ENCODE data around the gene USH1G.
A peak's percentile ranks its signal among the peaks of the same experiment; 100 is the strongest.
"Not testable (repeated sequence)": the region's sequence is repeated elsewhere in the genome, so short reads cannot be mapped to it uniquely, and the experiment has no call there.

Gene USH1G

GRCh38 chr17:74922694-74923537 is at the start of gene USH1G:
Gene USH1G, minus strand, starts transcription at chr17:74923255. Its CDS starts 182 bp downstream, at chr17:74923073.
- H3K4me3 ChIP-seq (ENCODE audit: low read depth, low read length), result peak within 1 kb of the TSS; percentile 60
- no peak for TF ChIP-seq CTCF (IDR thresholded peaks at IDR 0.05; ENCODE audit: low read depth, low read length)
- H3K27ac ChIP-seq, result no peak within 1 kb of the TSS
- DNase-seq, result peak; percentile 50
- peaks cover 23% of the 10 kb centered on the region for H3K27me3 ChIP-seq (ENCODE audit: insufficient read depth, low read depth, severe bottlenecking)
- no peaks in the 10 kb centered on the region for H3K36me3 ChIP-seq
- no peaks in the 10 kb centered on the region for H3K9me3 ChIP-seq (ENCODE audit: severe bottlenecking)

GRCh38 chr17:74972107-74972972 is 49.3 kb upstream of the USH1G start, which contains the start of gene HID1:
Gene HID1, minus strand, starts transcription at chr17:74972759. Its CDS starts 103 bp downstream, at chr17:74972656.
- Histone ChIP-seq H3K27me3 (ENCODE audit: insufficient read depth, low read depth, severe bottlenecking) (peaks cover 20% of the 10 kb centered on the region), H3K9me3 (ENCODE audit: severe bottlenecking) (no peaks in the 10 kb centered on the region), H3K27ac (no peak within 1 kb of the TSS), H3K4me3 (ENCODE audit: low read depth, low read length) (peak within 1 kb of the TSS; percentile 67), H3K36me3 (no peaks in the 10 kb centered on the region)
- TF ChIP-seq CTCF (IDR thresholded peaks at IDR 0.05; ENCODE audit: low read depth, low read length), result no peak
- DNase-seq, result peak; percentile 84

GRCh38 chr17:74971842-74972106 is 48.7 kb upstream of the USH1G start:
- Histone ChIP-seq H3K27me3 (ENCODE audit: insufficient read depth, low read depth, severe bottlenecking) (peaks cover 20% of the 10 kb centered on the region), H3K36me3 (no peaks in the 10 kb centered on the region), H3K9me3 (ENCODE audit: severe bottlenecking) (no peaks in the 10 kb centered on the region), H3K27ac (no peak overlapping the region), H3K4me3 (ENCODE audit: low read depth, low read length) (peak overlapping the region; percentile 67)
- TF ChIP-seq CTCF (IDR thresholded peaks at IDR 0.05; ENCODE audit: low read depth, low read length), result no peak
- DNase-seq, result no peak

DNA sequence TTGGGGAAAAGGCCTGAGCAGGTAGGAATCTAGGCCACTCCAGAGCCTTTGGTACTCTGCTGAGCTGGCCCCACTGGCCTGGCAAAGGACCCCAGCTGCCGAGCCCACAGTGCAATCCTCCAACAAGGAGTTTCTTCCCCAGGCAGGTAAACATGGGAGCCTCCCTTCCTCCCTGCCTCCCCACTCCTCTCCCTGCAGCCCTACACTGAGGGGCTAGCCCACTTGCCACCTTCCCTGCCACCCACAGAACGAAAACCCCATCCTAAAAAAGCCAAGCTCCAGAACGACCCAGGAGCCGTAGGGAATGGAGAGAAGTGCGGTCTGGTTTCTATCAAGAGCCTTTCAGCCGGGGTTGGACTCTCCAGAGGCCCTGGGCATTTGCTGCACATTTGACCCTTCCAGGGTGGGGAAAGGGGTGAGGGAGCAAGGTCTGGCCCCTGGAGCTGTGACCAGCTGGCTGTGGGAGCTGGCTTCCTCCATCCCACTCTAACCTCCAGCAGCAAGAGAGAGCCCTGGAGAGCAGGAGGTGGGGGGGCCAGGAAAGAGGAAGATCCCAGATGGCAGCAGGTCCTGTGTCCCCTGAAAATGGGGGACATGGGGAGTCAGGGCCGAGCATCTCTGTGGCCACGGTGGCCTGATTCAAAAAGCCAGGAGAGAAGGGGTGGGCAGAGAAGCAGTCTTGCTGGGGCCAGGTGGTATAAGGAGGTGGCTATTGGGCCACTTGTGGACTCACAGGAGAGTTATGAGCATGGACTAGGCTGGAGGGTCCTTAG is 48.2 kb upstream of the USH1G start:
- no peak for DNase-seq
- Histone ChIP-seq H3K9me3 (ENCODE audit: severe bottlenecking) (no peaks in the 10 kb centered on the region), H3K27me3 (ENCODE audit: insufficient read depth, low read depth, severe bottlenecking) (peaks cover 20% of the 10 kb centered on the region), H3K4me3 (ENCODE audit: low read depth, low read length) (no peak overlapping the region), H3K27ac (no peak overlapping the region), H3K36me3 (no peaks in the 10 kb centered on the region)
- no peak for TF ChIP-seq CTCF (IDR thresholded peaks at IDR 0.05; ENCODE audit: low read depth, low read length)

DNA sequence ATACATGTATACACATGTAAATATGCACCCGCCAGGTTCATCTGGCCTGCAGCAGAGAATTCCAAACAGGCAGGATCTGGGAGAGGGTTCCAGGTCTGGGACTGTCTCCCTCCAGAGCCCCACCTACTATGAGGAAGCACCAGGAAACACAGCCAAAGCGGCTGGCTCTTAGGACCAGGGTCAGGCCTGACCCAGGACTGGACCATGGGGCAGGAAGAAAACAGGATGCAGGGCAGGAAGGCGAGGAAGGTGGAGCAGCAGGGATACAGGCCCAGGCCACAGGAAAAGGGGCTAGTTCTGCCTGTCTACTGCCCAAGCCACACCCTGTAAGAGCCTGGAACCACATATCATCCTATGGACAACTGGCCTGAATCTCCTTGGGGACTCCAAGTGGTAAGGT is 47.3 kb upstream of the USH1G start:
- Histone ChIP-seq H3K4me3 (ENCODE audit: low read depth, low read length) (no peak overlapping the region), H3K36me3 (no peaks in the 10 kb centered on the region), H3K27me3 (ENCODE audit: insufficient read depth, low read depth, severe bottlenecking) (peaks cover 20% of the 10 kb centered on the region), H3K9me3 (ENCODE audit: severe bottlenecking) (no peaks in the 10 kb centered on the region), H3K27ac (no peak overlapping the region)
- TF ChIP-seq CTCF (IDR thresholded peaks at IDR 0.05; ENCODE audit: low read depth, low read length), result no peak
- DNase-seq, result no peak

DNA sequence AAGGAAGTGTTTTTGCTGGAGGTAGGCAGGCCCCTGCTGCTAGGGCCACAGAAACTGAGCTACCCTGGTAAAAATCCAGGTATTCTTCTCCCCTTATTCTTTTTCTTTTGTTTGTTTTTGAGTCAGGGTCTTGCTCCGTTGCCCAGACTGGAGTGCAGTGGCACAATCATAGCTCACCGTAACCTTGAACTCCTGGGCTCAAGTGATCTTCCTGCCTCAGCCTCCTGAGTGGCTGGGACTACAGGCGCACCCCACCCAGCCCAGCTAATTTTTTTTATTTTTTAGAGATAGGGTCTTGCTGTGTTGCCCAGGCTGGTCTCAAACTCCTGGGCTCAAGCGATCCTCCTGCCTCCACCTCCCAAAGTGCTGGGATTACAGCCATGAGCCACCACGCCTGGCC is 46.4 kb upstream of the USH1G start:
- H3K27ac ChIP-seq; H3K4me3 ChIP-seq (ENCODE audit: low read depth, low read length); H3K9me3 ChIP-seq (ENCODE audit: severe bottlenecking); DNase-seq; H3K36me3 ChIP-seq: not testable (repeated sequence)
- peaks cover 19% of the 10 kb centered on the region for H3K27me3 ChIP-seq (ENCODE audit: insufficient read depth, low read depth, severe bottlenecking)

Measured in WERI-Rb-1 (cell line).